HCT116 (cell line): ENCODE results near the gene EIF4E1B.

ENCODE experiments used
- CTCF ChIP-seq, 3 experiments: fragments of 200-600 bp in 1 of 3; sonication (generic) in 1 of 3; IDR thresholded peaks in 2 of 3; conservative IDR thresholded peaks in 1 of 3; 2 replicates each; pipeline ENCODE4 v1.5.1; 2012 to 2017; ENCODE audit warnings: low read depth in 2 of 3, low read length in 2 of 3, antibody characterized with exemption in 1 of 3, borderline replicate concordance in 1 of 3, control low read depth in 1 of 3, mild to moderate bottlenecking in 1 of 3, mixed read lengths in 1 of 3, mixed run types in 1 of 3, moderate library complexity in 1 of 3; ENCODE audit not compliant: insufficient read depth in 1 of 3
- EZH2 ChIP-seq: fragments of 200-600 bp; sonication (generic); IDR thresholded peaks from 2 replicates; pipeline ENCODE4 v1.6.1; 2017; ENCODE audit warnings: antibody characterized with exemption, mixed run types
- EZH2phosphoT487 ChIP-seq: fragments of 200-600 bp; IDR thresholded peaks from 2 replicates; pipeline ENCODE4 v1.6.1; 2018; ENCODE audit warnings: antibody characterized with exemption, borderline replicate concordance
- JUND ChIP-seq: IDR thresholded peaks from 2 replicates; pipeline ENCODE4 v1.6.1; 2012
- MAX ChIP-seq: IDR thresholded peaks from 2 replicates; pipeline ENCODE4 v1.6.1; 2012
- POLR2A ChIP-seq: IDR thresholded peaks from 2 replicates; pipeline ENCODE4 v1.7.0; 2011; ENCODE audit warnings: borderline replicate concordance; ENCODE audit not compliant: insufficient read depth, insufficient read length; ENCODE audit errors: extremely low read depth
- POLR2AphosphoS5 ChIP-seq: IDR thresholded peaks from 2 replicates; pipeline ENCODE4 v1.6.1; 2011; ENCODE audit warnings: mild to moderate bottlenecking, low read depth, low read length, moderate library complexity
- REST ChIP-seq: IDR thresholded peaks from 2 replicates; pipeline ENCODE4 v1.6.1; 2012; ENCODE audit warnings: low read depth
- SIN3A ChIP-seq: IDR thresholded peaks from 2 replicates; pipeline ENCODE4 v1.6.1; 2012; ENCODE audit warnings: low read depth
- SP1 ChIP-seq: IDR thresholded peaks from 2 replicates; pipeline ENCODE4 v1.6.1; 2012; ENCODE audit warnings: low read depth
- YY1 ChIP-seq: IDR thresholded peaks from 2 replicates; pipeline ENCODE4 v1.6.1; 2011; ENCODE audit warnings: low read length, low read depth, moderate library complexity, mild to moderate bottlenecking; ENCODE audit not compliant: insufficient replicate concordance; ENCODE audit errors: extremely low read depth
- ZBTB33 ChIP-seq: IDR thresholded peaks from 2 replicates; pipeline ENCODE4 v1.6.1; 2011; ENCODE audit warnings: mild to moderate bottlenecking, low read length, moderate library complexity; ENCODE audit not compliant: insufficient replicate concordance; ENCODE audit errors: extremely low read depth
- ZNF274 ChIP-seq: fragments of 200-500 bp; sonication (Bioruptor generic); IDR thresholded peaks from 2 replicates; pipeline ENCODE4 v1.6.1; 2014; ENCODE audit warnings: mild to moderate bottlenecking, low read depth, low read length, inconsistent platforms

- TF ChIP-seq EZH2 (no peak), CTCF (IDR thresholded peaks at IDR 0.05 in 2 of 3, conservative IDR thresholded peaks at IDR 0.05 in 1 of 3; ENCODE audit: borderline replicate concordance in 1 of 3, insufficient read depth in 1 of 3, low read depth in 2 of 3, low read length in 2 of 3) (no peak), MAX (no peak), SIN3A (no peak), REST (no peak), POLR2A (no peak), YY1 (no peak), EZH2phosphoT487 (no peak), POLR2AphosphoS5 (no peak), JUND (no peak), ZNF274 (no peak), SP1 (no peak), ZBTB33 (no peak)
Measured at GRCh38 chr5:176621661-176622079, 8.8 kb upstream of the EIF4E1B start.
